SHP77 (cell line): ENCODE results near the gene CCDC40.
"Not testable (repeated sequence)": the region's sequence is repeated elsewhere in the genome, so short reads cannot be mapped to it uniquely, and the experiment has no call there.

ENCODE experiments used
- DNase-seq, 2 experiments: peaks; one replicate each; lab custom pipeline; 2025; lab: John Stamatoyannopoulos, UW

The CCDC40 gene

DNA sequence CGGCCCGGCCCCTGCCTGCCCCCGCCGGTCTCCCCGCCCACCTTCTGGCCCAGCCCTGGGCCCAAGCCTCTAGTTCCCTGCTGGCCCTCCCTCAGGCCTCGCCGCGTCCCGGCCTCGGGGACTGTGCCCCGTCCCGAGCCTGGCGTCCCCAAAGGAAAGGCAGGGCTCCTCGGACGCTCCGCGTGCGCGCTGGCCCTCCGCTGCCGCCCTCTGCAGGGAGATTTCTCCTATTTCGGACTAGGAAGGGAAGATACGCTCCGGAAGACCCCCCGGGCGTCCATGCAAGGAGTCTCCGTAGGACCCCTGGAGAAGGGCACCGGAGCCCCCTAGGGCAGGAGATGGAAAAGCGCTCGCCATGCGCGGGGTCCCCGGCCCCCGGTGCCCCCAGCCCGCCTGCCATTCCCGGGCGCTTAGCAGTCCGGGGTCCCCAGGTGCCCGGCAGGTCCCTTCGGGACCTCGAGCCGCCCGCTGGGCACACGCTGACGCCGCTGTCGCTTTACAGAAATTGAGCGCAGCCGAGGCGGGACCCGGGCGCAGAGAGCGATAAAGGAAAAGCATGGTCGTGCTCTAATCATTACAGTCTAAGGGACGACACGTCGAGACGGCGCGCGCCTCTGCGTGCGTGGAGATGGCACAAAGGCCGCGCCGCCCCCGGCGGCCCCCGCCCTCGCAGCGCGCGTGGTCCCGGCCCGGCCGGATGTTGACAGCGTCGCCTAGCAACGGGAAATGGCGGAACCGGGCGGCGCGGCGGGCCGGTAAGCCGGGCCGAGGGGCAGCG, at the start of gene CCDC40:
CCDC40 (plus strand) TSS at position 706 of the 778 bp plus-strand sequence; CDS start at position 727, 21 bp downstream.
- peak; percentile 75 to 88 for DNase-seq

- no peak for DNase-seq
Measured at GRCh38 chr17:79987187-79987934, 49.1 kb upstream of the CCDC40 start.

DNA sequence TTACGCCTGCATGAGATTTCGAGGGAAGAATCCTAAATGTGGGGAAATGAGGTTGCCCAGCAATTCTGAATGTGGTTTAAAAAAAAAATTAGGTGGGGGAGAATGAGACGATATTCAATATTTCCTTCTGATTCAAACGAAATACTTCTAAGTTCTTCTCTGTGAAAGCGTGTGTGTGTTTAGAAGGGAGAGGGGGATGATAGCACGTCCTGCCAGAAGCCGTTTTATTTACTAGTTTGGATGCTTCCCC, 48.6 kb upstream of the CCDC40 start:
- no peak for DNase-seq

GRCh38 chr17:79988185-79988971, 48.1 kb upstream of the CCDC40 start:
- DNase-seq: peak; percentile 60 to 75

DNA sequence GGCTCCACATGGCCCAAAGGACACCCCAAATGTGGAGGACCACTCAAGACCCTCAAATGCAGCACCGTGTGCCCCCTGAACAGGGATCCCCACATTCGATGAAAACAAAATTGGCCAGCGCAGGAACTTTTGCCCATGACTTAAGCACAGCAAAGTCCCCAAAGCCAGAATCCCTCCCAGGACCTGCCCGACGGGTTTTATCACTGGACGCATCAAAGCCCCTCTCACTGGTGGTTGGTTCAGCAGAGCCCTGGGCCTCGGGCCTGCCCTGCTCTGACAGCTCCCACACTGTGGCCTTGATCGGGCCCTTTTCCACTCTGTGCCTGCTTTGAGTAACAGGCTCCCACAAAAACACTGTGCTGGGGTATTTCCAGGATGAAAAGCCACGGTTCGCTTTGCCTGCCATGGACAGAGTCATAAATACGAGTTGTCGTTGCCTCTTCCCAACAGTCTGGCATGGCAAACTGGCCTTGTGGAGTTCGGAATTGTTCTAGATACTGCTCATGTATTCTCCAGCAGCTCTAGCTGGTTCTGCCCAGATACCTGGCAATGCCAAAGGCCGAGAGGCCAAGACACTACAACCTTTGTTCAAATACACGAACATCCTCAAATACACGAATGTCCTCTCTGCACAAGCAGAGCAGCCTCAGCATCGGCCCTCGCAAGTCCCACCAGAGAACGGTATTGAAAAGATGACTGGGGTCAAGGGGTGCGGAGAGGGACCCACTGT, 47.2 kb upstream of the CCDC40 start:
- DNase-seq: no peak

DNA sequence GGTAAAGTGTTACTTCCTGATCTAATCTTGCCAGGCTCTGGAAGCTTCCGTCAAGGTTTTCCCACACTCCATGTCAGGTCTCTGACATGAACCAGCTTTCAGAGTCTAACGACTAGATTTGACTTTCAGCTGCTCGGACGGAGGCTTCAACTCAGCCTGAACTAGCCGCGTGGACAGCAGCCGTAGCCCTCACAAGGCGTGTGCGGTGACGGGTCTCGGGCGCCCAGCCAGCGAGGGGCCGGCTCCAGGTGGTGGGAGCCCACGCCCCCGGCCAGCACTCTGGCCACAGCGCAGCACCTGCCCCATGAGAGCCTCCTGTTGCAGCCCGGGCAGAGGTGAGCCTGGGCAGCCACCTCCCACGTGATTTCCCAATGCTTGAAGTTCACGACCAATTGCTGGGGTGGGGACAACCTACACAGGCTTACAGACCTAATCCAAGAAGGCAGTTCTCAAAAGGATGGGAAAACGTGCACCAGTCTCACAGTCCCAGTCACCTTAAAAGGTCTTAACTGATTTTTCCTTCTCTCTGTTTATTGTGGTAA, 46.3 kb upstream of the CCDC40 start:
- peak; percentile 68 to 83 for DNase-seq

DNA sequence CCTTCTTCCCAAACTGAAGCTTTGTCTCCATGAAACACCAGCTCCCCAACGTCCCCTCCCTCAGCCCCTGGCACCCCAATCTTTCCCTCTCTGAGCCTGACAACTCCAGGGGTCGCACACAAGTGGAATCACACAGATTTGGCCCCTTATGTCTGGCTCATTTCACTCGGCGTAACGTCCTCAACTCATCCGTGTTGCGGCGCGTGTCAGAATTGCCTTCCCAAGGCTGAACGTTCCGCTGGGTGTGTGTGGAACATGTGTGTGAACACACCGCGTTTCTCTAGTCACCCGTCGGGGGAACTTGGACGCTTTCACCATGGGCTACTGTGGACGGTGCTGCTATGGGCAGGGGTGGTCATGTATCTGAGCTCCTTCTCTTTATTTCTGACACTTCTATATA, 45.7 kb upstream of the CCDC40 start:
- DNase-seq: no peak

DNA sequence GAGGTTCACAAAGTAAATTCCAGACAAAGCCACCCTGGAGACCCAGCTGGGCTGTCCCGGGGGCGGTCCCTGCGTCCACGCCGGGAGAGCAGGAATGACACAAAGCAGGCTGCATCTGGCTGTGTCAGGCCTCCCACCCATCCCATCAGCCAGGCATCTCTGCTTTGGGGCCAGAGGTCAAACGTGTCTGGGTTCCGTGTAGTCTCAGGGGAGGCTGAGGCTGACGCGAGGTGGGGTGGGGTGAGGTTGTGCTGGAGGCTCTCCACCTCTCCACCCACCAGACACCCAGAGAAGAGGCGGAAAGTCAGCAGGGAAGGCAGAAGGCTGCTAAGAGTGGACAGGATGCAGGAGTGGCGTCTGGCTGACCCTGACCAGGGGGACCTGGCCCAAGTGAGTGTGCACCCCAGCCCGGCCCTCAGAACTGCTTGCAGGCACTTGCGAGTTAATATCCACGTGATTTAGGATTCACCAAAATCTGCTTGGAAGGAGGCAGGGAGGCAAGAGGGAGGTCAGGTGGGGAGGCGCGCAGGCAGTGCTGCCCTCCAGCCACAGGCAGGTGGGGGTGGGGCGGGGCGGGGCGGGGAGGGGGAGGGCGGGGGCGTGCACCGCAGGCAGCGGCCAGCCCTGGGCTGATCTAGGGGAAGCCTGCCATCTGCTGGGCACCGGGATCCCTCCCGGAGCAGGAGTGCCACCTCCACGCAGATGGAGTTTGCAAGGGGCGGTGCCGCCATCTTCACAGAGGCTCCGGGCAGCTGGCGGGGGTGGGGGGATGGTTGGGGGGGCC, 45.1 kb upstream of the CCDC40 start:
- peak; percentile 88 to 96 for DNase-seq

DNA sequence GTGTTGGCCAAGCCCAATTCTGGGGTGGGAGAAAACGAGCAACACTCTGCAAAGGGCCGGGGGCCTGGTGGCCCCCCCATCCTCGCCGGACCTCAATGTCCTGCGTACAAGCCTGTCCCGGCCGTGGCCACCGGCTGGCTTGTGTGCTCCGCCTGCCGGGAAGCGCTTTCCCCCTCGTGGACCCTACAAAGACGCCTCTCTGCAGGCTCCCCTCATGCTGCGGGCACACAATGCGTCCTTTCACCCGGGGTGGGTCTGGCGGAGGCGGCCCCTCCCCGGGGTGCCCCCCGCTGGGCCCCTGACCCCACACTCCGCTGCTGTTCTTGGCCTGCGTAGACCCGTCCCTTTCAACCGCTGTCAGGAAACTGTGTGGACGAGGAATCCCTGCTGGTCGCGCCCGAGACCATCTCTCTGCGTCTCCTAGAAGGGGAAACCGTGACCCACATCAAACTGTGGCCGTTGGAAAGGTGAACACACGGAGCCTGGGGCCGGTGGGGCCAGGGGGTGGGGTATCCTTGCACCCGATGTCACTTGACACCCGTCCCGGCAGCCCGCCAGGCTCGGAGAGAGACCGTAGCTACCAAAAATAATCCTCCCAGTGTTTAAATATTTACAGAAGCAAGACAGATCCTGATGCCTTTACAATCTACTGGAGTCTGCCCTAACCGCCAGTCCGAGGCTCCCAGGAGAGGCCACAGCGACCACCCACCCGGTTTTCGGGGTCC, 44.4 kb upstream of the CCDC40 start:
- peak; percentile 71 to 74 for DNase-seq

DNA sequence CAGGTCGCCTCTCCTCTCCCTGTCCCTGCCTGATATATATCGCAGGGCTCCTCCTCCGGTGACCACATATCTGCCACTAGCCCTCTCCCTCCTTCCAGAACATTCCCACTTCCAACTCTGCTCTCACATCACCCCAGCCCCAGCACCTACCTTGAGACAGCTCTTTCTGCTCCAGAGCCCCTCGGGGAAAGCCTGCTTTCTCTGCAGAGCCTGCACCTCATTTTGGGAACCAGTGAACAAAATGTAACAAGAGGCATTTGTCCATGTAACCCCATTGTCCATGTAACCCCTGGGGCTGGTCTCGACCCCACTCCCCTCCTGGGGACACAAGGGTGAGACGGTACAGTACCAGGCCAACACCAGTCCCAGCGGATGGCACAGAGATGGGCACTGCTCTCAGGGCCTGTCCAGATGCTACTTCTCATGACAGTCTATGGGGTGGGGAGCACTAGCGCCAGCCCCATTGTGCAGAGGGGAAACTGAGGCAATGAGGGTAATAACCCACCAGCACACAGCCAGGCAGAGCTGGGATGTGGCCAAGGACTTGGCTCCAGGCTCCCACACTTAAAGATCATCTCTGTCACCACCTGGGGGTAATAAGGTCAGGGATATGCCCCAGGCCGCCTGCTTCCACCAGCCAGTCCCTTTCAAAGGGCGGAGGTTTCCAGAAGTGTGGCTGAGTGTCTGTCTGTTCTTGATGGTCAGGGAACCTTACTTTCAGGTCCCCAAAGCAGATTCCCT, 43.6 kb upstream of the CCDC40 start:
- no peak for DNase-seq

DNA sequence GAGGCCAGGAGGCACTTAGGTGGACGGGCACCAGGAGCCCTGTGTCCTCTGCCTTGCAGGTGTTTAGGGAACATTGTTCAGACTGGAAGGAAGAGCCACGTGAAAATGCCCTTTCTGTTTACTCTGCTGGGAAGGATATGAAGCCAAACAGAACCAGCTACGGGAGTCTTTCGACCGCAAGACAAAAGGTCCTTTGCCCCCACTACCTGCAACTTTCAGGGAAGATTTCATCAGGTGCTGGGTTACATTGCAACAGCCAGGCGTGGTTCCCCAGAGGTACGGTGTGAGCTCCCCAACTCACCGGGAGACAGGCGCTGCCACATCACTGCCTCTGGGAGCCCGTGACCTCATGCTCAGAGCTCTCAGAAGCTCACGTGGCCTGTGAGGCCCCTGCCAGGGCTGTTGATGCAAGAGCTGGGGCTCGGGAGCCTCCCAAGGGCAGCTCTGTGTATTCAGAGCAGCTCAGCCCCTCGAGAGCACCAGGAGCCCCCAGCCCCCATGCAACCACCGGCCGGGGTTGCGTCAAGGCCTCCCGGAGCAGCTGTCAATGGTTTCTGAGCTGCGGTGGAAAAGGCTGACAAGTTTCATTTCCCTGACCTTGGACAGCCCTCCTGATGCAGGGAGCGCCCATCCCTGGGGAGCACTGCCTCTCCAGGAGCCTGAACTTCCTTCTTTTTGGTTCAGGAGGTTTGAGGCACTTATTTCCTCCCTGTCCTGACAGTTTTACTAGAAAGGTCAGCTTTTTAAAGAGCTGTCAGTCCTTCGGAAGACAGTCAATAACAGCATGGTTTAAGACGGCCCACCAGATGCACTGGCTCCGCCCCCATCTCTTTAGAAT, 42.8 kb upstream of the CCDC40 start:
- peak; percentile 92 to 97 for DNase-seq

DNA sequence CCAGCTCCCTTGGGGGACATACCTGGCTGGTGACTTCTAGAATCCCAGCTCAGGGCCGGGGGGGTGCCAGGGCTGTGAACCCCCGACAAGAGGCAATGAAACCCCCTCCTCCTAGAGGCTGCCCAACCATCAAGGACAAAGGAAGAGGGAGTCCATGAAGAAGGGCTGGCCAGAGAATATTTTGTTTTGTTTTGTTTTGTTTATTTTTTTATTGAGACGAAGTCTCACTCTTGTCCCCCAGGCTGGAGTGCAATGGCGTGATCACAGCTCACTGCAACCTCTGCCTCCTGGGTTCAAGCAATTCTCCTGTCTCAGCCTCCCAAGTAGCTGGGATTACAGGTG, 42.2 kb upstream of the CCDC40 start:
- DNase-seq: not testable (repeated sequence)

- DNase-seq: no peak
Measured at GRCh38 chr17:79994602-79995001, 41.8 kb upstream of the CCDC40 start.

- no peak for DNase-seq
Measured at GRCh38 chr17:79995696-79996095, 40.7 kb upstream of the CCDC40 start.

DNA sequence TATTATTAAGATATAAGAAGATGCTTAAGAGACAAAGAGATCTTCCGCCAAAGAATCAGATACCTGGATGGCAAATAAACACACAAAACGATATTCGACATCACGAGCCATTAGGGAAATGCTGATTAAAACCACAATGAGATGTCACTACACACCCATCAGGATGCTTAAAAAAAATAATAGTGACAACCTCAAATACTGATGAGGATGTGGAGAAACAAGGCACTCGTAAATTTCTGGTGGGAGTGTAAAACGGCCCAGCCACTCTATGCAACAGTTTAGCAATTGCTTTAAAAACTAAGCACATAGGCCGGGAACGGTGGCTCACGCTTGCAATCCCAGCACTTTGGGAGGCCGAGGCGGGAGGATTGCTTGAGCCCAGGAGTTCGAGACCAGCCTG, 40.2 kb upstream of the CCDC40 start:
- DNase-seq: no peak

- DNase-seq: no peak
Measured at GRCh38 chr17:79997011-79997660, 39.3 kb upstream of the CCDC40 start.

- DNase-seq: no peak
Measured at GRCh38 chr17:80000136-80000535, 36.3 kb upstream of the CCDC40 start.
